BLaER1 treated with 17β-estradiol and CSF1 and Interleukin-3, amounts not matched to agents 10 nM and 100 nM (cell line): ENCODE measurements around the gene GAL3ST3.

Experiments
- H3K27ac ChIP-seq, 11 experiments: shearing (Covaris generic); formaldehyde crosslinking; 2 replicates each; pipeline ENCODE4 v1.8.1; 2022
- H3K27me3 ChIP-seq, 11 experiments: shearing (Covaris generic); formaldehyde crosslinking; 2 replicates each; pipeline ENCODE4 v1.8.1; 2022
- H3K36me3 ChIP-seq, 11 experiments: shearing (Covaris generic); formaldehyde crosslinking; 2 replicates each; pipeline ENCODE4 v1.8.1; 2022
- H3K4me1 ChIP-seq, 10 experiments: shearing (Covaris generic); formaldehyde crosslinking; 2 replicates each; pipeline ENCODE4 v1.8.1; 2022
- H3K4me2 ChIP-seq, 11 experiments: shearing (Covaris generic); formaldehyde crosslinking; 2 replicates each; pipeline ENCODE4 v1.8.1; 2022
- H3K4me3 ChIP-seq, 10 experiments: shearing (Covaris generic); formaldehyde crosslinking; 2 replicates each; pipeline ENCODE4 v1.8.1; 2022
- H3K9ac ChIP-seq, 11 experiments: shearing (Covaris generic); formaldehyde crosslinking; 2 replicates each; pipeline ENCODE4 v1.8.1; 2022
- H3K9me3 ChIP-seq, 11 experiments: shearing (Covaris generic); formaldehyde crosslinking; replicated peaks in 1 of 11; 2 replicates each; pipeline ENCODE4 v1.8.1; 2022
- H4K20me1 ChIP-seq, 11 experiments: shearing (Covaris generic); formaldehyde crosslinking; 2 replicates each; pipeline ENCODE4 v1.8.1; 2022
- Cebpa-rat ChIP-seq, 11 experiments: shearing (Covaris generic); IDR thresholded peaks; 2 replicates each; pipeline ENCODE4 v1.8.1; 2022

Gene GAL3ST3

GRCh38 chr11:66008468-66009101 lies 40.4 kb downstream of the GAL3ST3 start:
- Histone ChIP-seq H3K4me3 (no peak overlapping the region), H3K27ac (peak overlapping the region in 1 of 11 experiments; percentile 15; a peak in 3 of 22 replicates), H3K4me2 (peak overlapping the region; percentile 52 to 78 (median 59); a peak in 21 of 22 replicates), H4K20me1 (peaks cover 0 to 31% (median 6%) of the 10 kb centered on the region in 11 experiments; a peak in 12 of 22 replicates), H3K9me3 (no peaks in the 10 kb centered on the region), H3K9ac (peak overlapping the region in 7 of 11 experiments; percentile 12 to 48 (median 24); a peak in 6 of 22 replicates), H3K4me1 (peaks cover 34 to 58% (median 49%) of the 10 kb centered on the region in 10 experiments), H3K36me3 (peaks cover 24 to 33% (median 27%) of the 10 kb centered on the region in 11 experiments; a peak in 21 of 22 replicates), H3K27me3 (peaks cover 9 to 22% (median 12%) of the 10 kb centered on the region in 11 experiments)
- no peak for TF ChIP-seq Cebpa-rat (IDR thresholded peaks at IDR 0.05)

DNA sequence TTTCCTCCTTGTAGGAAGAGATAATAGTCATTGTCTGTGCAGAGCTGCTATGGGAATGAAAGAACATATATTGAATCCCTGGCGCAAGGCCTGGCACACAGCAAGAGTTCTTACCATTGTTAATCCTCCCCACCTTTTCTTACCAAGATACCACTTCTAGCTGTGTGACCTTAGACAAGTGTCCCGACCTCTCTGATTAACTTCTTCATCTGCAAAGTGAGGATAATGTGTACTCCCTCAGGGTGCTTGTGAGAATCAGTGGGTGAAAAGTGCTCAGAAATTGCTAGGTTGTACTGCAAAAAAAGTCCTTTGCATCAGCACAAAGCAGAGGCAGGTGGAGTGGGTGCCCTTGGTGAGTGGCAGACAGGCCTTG lies 40.9 kb downstream of the GAL3ST3 start:
- H3K9me3 ChIP-seq, result no peaks in the 10 kb centered on the region
- H3K4me1 ChIP-seq, result peaks cover 34 to 59% (median 51%) of the 10 kb centered on the region in 10 experiments
- H4K20me1 ChIP-seq, result peaks cover 0 to 36% (median 10%) of the 10 kb centered on the region in 11 experiments; a peak in 13 of 22 replicates
- no peak overlapping the region for H3K4me3 ChIP-seq
- no peak for TF ChIP-seq Cebpa-rat (IDR thresholded peaks at IDR 0.05)
- H3K27ac ChIP-seq, result no peak overlapping the region
- H3K36me3 ChIP-seq, result peaks cover 24 to 37% (median 29%) of the 10 kb centered on the region in 11 experiments; a peak in 21 of 22 replicates
- H3K27me3 ChIP-seq, result peaks cover 9 to 22% (median 12%) of the 10 kb centered on the region in 11 experiments
- peak overlapping the region; percentile 52 to 78 (median 59); a peak in 19 of 22 replicates for H3K4me2 ChIP-seq
- peak overlapping the region in 5 of 11 experiments; percentile 19 to 48 (median 25); a peak in 5 of 22 replicates for H3K9ac ChIP-seq

DNA sequence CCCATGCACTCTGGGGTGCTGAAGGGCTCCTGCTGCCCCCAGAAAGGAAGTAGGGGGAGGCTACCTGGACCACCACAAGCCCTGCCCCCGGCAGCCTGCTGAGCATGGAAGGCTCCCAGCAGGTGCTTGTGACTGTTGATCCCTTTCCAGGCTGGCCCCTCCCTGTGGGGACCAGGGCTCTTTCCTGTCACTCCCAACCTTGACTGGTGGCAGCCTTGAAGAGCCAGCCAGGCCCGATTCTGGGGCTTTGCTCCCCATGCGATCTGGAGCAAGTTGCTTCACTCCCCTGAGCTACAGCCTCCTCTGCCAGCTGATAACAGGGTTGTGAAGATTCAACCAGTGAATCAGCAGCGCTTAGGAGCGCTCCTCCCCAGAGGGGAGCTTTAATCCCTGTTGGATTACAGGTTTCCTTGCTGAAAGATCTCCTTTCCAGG lies 41.7 kb downstream of the GAL3ST3 start:
- no peak for TF ChIP-seq Cebpa-rat (IDR thresholded peaks at IDR 0.05)
- peak overlapping the region in 1 of 11 experiments; percentile 23; a peak in 1 of 22 replicates for H3K27ac ChIP-seq
- no peaks in the 10 kb centered on the region for H3K9me3 ChIP-seq
- H4K20me1 ChIP-seq, result peaks cover 0 to 41% (median 13%) of the 10 kb centered on the region in 11 experiments; a peak in 13 of 22 replicates
- peaks cover 24 to 37% (median 29%) of the 10 kb centered on the region in 11 experiments; a peak in 21 of 22 replicates for H3K36me3 ChIP-seq
- peak overlapping the region in 4 of 11 experiments; percentile 10 to 35 (median 22); a peak in 5 of 22 replicates for H3K9ac ChIP-seq
- peaks cover 9 to 21% (median 11%) of the 10 kb centered on the region in 11 experiments for H3K27me3 ChIP-seq
- H3K4me1 ChIP-seq, result peaks cover 29 to 58% (median 46%) of the 10 kb centered on the region in 10 experiments
- peak overlapping the region in 7 of 11 experiments; percentile 3 to 73 (median 59); a peak in 11 of 22 replicates for H3K4me2 ChIP-seq
- no peak overlapping the region for H3K4me3 ChIP-seq

DNA sequence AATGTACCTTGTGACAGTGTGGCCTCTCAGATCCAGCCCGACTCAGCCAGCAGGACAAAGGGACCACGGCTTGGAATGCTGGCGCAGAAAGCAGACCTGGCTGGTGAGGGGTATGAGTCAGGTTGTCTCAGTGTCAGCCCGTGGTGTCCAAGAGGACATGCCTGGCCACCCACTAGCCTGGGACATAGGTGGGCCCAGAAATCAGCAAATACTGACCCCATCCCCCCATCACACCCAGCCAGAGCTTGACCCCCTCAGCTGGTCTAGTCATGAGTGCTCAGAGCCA lies 42.1 kb downstream of the GAL3ST3 start:
- Histone ChIP-seq H3K4me3 (no peak overlapping the region), H4K20me1 (peaks cover 0 to 41% (median 13%) of the 10 kb centered on the region in 11 experiments; a peak in 13 of 22 replicates), H3K4me1 (peaks cover 25 to 57% (median 45%) of the 10 kb centered on the region in 10 experiments), H3K27ac (no peak overlapping the region; a peak in 1 of 22 replicates), H3K9ac (peak overlapping the region in 6 of 11 experiments; percentile 10 to 35 (median 19); a peak in 6 of 22 replicates), H3K36me3 (peaks cover 24 to 37% (median 29%) of the 10 kb centered on the region in 11 experiments; a peak in 21 of 22 replicates), H3K27me3 (peaks cover 6 to 17% (median 8%) of the 10 kb centered on the region in 11 experiments), H3K9me3 (no peaks in the 10 kb centered on the region), H3K4me2 (peak overlapping the region in 7 of 11 experiments; percentile 3 to 73 (median 59); a peak in 10 of 22 replicates)
- TF ChIP-seq Cebpa-rat (IDR thresholded peaks at IDR 0.05), result no peak

DNA sequence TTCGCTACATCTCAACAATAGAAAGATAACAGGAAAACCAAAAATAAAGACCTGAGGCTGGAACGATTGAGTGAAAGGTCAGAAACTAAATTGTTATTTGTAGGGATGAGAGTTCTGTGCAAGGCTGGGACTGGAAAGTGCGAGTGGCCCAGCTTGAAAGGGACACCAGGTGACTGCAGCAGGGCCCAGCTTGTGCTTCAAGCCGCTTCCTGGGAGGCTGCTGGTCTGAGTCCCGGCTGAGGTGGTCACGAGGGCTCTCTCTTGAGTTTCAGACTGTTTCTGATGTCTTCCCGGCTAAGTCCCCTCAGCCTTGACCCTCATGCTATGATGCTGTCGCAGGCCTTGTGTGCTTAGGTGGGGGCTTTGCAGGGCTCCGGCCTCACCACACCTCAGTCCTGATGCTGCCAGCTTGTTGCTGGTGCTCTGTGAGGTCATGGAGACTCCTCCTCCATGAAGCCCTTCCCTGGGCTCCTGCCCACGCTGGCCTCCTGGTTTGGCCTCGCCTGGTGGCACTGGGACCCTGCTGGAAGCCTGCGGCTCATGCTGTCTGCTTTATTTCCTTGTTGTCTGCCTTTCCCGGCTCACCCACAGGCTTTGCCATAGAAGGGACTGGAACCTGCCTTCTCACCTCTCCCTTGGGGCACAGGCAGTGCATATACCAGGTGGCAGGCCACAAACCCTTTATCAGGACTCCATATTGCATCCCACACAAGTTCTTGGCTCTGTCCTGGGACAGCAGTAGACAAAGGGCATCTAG lies 42.6 kb downstream of the GAL3ST3 start:
- peaks cover 20 to 52% (median 43%) of the 10 kb centered on the region in 10 experiments for H3K4me1 ChIP-seq
- H3K27me3 ChIP-seq, result peaks cover under 1 to 12% (median 2%) of the 10 kb centered on the region in 11 experiments; a peak in 19 of 22 replicates
- H3K4me3 ChIP-seq, result no peak overlapping the region
- no peaks in the 10 kb centered on the region for H3K9me3 ChIP-seq
- H3K36me3 ChIP-seq, result peaks cover 24 to 37% (median 29%) of the 10 kb centered on the region in 11 experiments; a peak in 21 of 22 replicates
- H3K27ac ChIP-seq, result no peak overlapping the region; a peak in 1 of 22 replicates
- H3K4me2 ChIP-seq, result peak overlapping the region in 6 of 11 experiments; percentile 8 to 73 (median 64); a peak in 7 of 22 replicates
- peak overlapping the region in 3 of 11 experiments; percentile 4 to 23 (median 15); a peak in 3 of 22 replicates for H3K9ac ChIP-seq
- peaks cover 0 to 46% (median 13%) of the 10 kb centered on the region in 11 experiments; a peak in 13 of 22 replicates for H4K20me1 ChIP-seq
- no peak for TF ChIP-seq Cebpa-rat (IDR thresholded peaks at IDR 0.05)

GRCh38 chr11:66004186-66004585 lies 44.8 kb downstream of the GAL3ST3 start:
- TF ChIP-seq Cebpa-rat (IDR thresholded peaks at IDR 0.05), result no peak
- no peak overlapping the region for H3K4me3 ChIP-seq
- peak overlapping the region in 4 of 11 experiments; percentile 24 to 44 (median 32); a peak in 4 of 22 replicates for H3K9ac ChIP-seq
- H4K20me1 ChIP-seq, result peaks cover 5 to 67% (median 27%) of the 10 kb centered on the region in 11 experiments; a peak in 18 of 22 replicates
- H3K36me3 ChIP-seq, result peaks cover 36 to 51% (median 42%) of the 10 kb centered on the region in 11 experiments
- peaks cover 34 to 61% (median 55%) of the 10 kb centered on the region in 10 experiments for H3K4me1 ChIP-seq
- peak overlapping the region in 1 of 11 experiments; percentile 94; a peak in 1 of 22 replicates for H3K4me2 ChIP-seq
- H3K27me3 ChIP-seq, result no peaks in the 10 kb centered on the region
- no peak overlapping the region for H3K27ac ChIP-seq
- no peaks in the 10 kb centered on the region for H3K9me3 ChIP-seq

GRCh38 chr11:66003291-66003690 lies 45.7 kb downstream of the GAL3ST3 start:
- Histone ChIP-seq H3K27me3 (no peaks in the 10 kb centered on the region), H3K4me3 (peak overlapping the region; percentile 67 to 97 (median 88)), H3K9me3 (no peaks in the 10 kb centered on the region), H3K27ac (peak overlapping the region in 10 of 11 experiments; percentile 27 to 93 (median 86); a peak in 19 of 22 replicates), H3K4me1 (peaks cover 26 to 53% (median 47%) of the 10 kb centered on the region in 10 experiments), H3K36me3 (peaks cover 45 to 60% (median 51%) of the 10 kb centered on the region in 11 experiments), H3K9ac (peak overlapping the region; percentile 82 to 90 (median 86)), H4K20me1 (peaks cover 5 to 76% (median 33%) of the 10 kb centered on the region in 11 experiments; a peak in 20 of 22 replicates), H3K4me2 (peak overlapping the region; percentile 73 to 97 (median 91))
- no peak for TF ChIP-seq Cebpa-rat (IDR thresholded peaks at IDR 0.05)

DNA sequence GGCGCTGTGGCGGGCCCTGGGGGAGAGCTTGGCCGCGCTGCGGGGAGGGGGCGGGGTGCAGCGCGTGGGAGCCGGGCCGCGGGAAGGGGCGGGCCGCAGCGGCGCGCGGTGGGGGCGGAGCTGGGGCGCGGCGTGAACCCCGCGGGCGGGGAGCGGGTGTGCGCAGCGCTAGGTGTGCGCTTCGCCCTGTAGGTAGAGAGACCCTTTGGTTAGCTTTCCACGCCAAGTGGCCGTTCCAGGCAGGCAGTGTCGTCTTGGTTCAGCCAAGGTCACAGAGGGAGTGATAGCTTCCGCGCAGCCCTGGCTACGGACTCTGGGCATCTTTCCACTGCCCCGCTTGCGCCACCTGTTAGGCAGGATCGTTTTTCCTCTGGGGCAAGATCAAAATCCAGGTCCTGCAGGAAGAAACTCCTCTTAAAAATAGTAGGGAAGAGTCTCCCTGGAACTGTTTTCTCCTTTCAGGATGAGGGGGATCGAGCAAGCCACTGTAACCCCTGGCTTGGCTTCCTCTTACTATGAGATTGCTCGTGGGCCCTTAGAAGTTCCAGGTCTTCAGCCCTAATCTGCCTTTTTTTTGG lies 46.2 kb downstream of the GAL3ST3 start:
- peak overlapping the region; percentile 82 to 90 (median 86) for H3K9ac ChIP-seq
- H4K20me1 ChIP-seq, result peaks cover 5 to 81% (median 33%) of the 10 kb centered on the region in 11 experiments; a peak in 20 of 22 replicates
- peak overlapping the region; percentile 73 to 97 (median 91) for H3K4me2 ChIP-seq
- H3K36me3 ChIP-seq, result peaks cover 51 to 65% (median 57%) of the 10 kb centered on the region in 11 experiments
- H3K27ac ChIP-seq, result peak overlapping the region; percentile 82 to 93 (median 85); a peak in 21 of 22 replicates
- no peak for TF ChIP-seq Cebpa-rat (IDR thresholded peaks at IDR 0.05)
- H3K4me3 ChIP-seq, result peak overlapping the region; percentile 67 to 97 (median 88)
- peaks cover 24 to 47% (median 44%) of the 10 kb centered on the region in 10 experiments for H3K4me1 ChIP-seq
- H3K27me3 ChIP-seq, result no peaks in the 10 kb centered on the region
- no peaks in the 10 kb centered on the region for H3K9me3 ChIP-seq
